WTC11 (cell line): ENCODE data around the gene ITGAV. TPM values are rescaled to one million over a fixed set of nuclear protein-coding genes. Genes with fewer than 3 reads are reported as not detected.

Source experiments
- ATAC-seq: fragments of 200-7000 bp; cut with Tn5 transposase; 2 replicates; pipeline ENCODE4 v1.10.0; 2021; ENCODE audit warnings: mild to moderate bottlenecking, moderate library complexity
- CTCF ChIA-PET: fragments of 300-600 bp; sonication (Branson Sonifier 250); formaldehyde crosslinking; loops from one replicate; lab custom pipeline; 2021; ENCODE audit warnings: antibody characterized with exemption; lab: Charles Lee
- POLR2A ChIA-PET: fragments of 350-600 bp; sonication (Branson Sonifier 250); formaldehyde crosslinking; loops from one replicate; lab custom pipeline; 2021; ENCODE audit warnings: antibody characterized with exemption; lab: Charles Lee
- DNase-seq: peaks from one replicate; pipeline ENCODE4 v3.0.0; 2021; ENCODE audit warnings: low spot score
- H3K27ac Mint-ChIP-seq: 2 replicates; pipeline ENCODE4 v1.8.0; 2021; ENCODE audit warnings: mixed read lengths
- H3K27me3 Mint-ChIP-seq: 2 replicates; pipeline ENCODE4 v1.8.0; 2021; ENCODE audit warnings: low read depth, mild to moderate bottlenecking, moderate library complexity, mixed read lengths
- H3K36me3 Mint-ChIP-seq: 2 replicates; pipeline ENCODE4 v1.8.0; 2021; ENCODE audit warnings: mixed read lengths
- H3K4me1 Mint-ChIP-seq: 2 replicates; pipeline ENCODE4 v1.8.0; 2022; ENCODE audit warnings: mixed read lengths
- H3K4me3 Mint-ChIP-seq: 2 replicates; pipeline ENCODE4 v1.8.0; 2021; ENCODE audit warnings: mild to moderate bottlenecking, moderate library complexity, mixed read lengths
- H3K9me3 Mint-ChIP-seq: 2 replicates; pipeline ENCODE4 v1.8.0; 2021; ENCODE audit warnings: mixed read lengths
- ATF1 ChIP-seq: sonication (generic); formaldehyde crosslinking; IDR thresholded peaks from 2 replicates; pipeline ENCODE4 v1.8.1; 2023; ENCODE audit warnings: mild to moderate bottlenecking, moderate library complexity, missing genetic modification reagents
- ATF2 ChIP-seq: sonication (generic); formaldehyde crosslinking; IDR thresholded peaks from 2 replicates; pipeline ENCODE4 v1.8.1; 2022; ENCODE audit warnings: low read depth, missing genetic modification reagents, borderline replicate concordance
- E2F1 ChIP-seq: sonication (generic); formaldehyde crosslinking; IDR thresholded peaks from 2 replicates; pipeline ENCODE4 v1.8.0; 2022; ENCODE audit warnings: mild to moderate bottlenecking, missing genetic modification reagents
- FOXJ3 ChIP-seq: sonication (generic); formaldehyde crosslinking; IDR thresholded peaks from 2 replicates; pipeline ENCODE4 v1.9.0; 2021; ENCODE audit warnings: missing genetic modification reagents, mild to moderate bottlenecking, borderline replicate concordance
- MYBL2 ChIP-seq: sonication (generic); formaldehyde crosslinking; IDR thresholded peaks from 2 replicates; pipeline ENCODE4 v1.8.1; 2023; ENCODE audit warnings: mild to moderate bottlenecking, moderate library complexity, missing genetic modification reagents
- NR1H2 ChIP-seq: sonication (generic); formaldehyde crosslinking; IDR thresholded peaks from 2 replicates; pipeline ENCODE4 v1.9.0; 2021; ENCODE audit warnings: mild to moderate bottlenecking, moderate library complexity, missing genetic modification reagents
- NR2C2 ChIP-seq: sonication (generic); formaldehyde crosslinking; IDR thresholded peaks from 2 replicates; pipeline ENCODE4 v1.8.0; 2022; ENCODE audit warnings: mild to moderate bottlenecking, missing genetic modification reagents
- PRRX2 ChIP-seq: fragments of 250-450 bp; sonication (Bioruptor Pico); IDR thresholded peaks from 2 replicates; pipeline ENCODE4 v1.8.0; 2021; ENCODE audit warnings: mild to moderate bottlenecking
- SMAD4 ChIP-seq: sonication (generic); formaldehyde crosslinking; IDR thresholded peaks from 2 replicates; pipeline ENCODE4 v1.8.0; 2022; ENCODE audit warnings: mild to moderate bottlenecking, missing genetic modification reagents
- USF1 ChIP-seq: sonication (generic); formaldehyde crosslinking; IDR thresholded peaks from 2 replicates; pipeline ENCODE4 v1.8.0; 2022; ENCODE audit warnings: mild to moderate bottlenecking, missing genetic modification reagents
- ZNF232 ChIP-seq: sonication (generic); formaldehyde crosslinking; IDR thresholded peaks from 2 replicates; pipeline ENCODE4 v1.8.0; 2022; ENCODE audit warnings: mild to moderate bottlenecking, missing genetic modification reagents
- ZNF263 ChIP-seq: sonication (generic); formaldehyde crosslinking; IDR thresholded peaks from 2 replicates; pipeline ENCODE4 v1.8.1; 2022; ENCODE audit warnings: low read depth, mild to moderate bottlenecking, moderate library complexity, missing genetic modification reagents
- ZNF425 ChIP-seq: fragments of 250-450 bp; sonication (Bioruptor Pico); conservative IDR thresholded peaks from 2 replicates; pipeline ENCODE4 v1.9.0; 2021; ENCODE audit warnings: mild to moderate bottlenecking
- total RNA-seq: library from RNA; stranded (reverse); gene quantifications from 3 replicates; pipeline ENCODE4 v1.2.3, GENCODE V29; 2021
- TF ChIP-seq, protein P1 (sequence below): fragments of 250-450 bp; sonication (Bioruptor Pico); IDR thresholded peaks from 2 replicates; pipeline ENCODE4 v1.9.0; 2021; ENCODE audit warnings: mild to moderate bottlenecking, borderline replicate concordance

ITGAV gene
- total RNA-seq, 1 experiment from 2014 or later: 30.0 TPM

GRCh38 chr2:186634701-186635100 lies 44.8 kb downstream of the ITGAV start:
- ATAC-seq: no peak
- no peaks in the 10 kb centered on the region for H3K27me3 Mint-ChIP-seq
- POLR2A ChIA-PET: no interaction called here
- CTCF ChIA-PET: no interaction called here
- H3K4me1 Mint-ChIP-seq: peaks cover 9% of the 10 kb centered on the region; the same call in 1 of the 2 replicates
- no peaks in the 10 kb centered on the region for H3K9me3 Mint-ChIP-seq
- DNase-seq: no peak
- H3K4me3 Mint-ChIP-seq: no peak overlapping the region
- H3K36me3 Mint-ChIP-seq: no peaks in the 10 kb centered on the region
- TF ChIP-seq ZNF263 (CRISPR knock-in tag) (no peak), ZNF425 (CRISPR knock-in tag) (no peak), USF1 (no peak), MYBL2 (CRISPR knock-in tag) (no peak), ATF2 (CRISPR knock-in tag) (no peak), ZNF232 (CRISPR knock-in tag) (no peak), NR2C2 (CRISPR knock-in tag) (no peak)
- TF ChIP-seq, all 79 proteins: peak for 0
- H3K27ac Mint-ChIP-seq: no peak overlapping the region

DNA sequence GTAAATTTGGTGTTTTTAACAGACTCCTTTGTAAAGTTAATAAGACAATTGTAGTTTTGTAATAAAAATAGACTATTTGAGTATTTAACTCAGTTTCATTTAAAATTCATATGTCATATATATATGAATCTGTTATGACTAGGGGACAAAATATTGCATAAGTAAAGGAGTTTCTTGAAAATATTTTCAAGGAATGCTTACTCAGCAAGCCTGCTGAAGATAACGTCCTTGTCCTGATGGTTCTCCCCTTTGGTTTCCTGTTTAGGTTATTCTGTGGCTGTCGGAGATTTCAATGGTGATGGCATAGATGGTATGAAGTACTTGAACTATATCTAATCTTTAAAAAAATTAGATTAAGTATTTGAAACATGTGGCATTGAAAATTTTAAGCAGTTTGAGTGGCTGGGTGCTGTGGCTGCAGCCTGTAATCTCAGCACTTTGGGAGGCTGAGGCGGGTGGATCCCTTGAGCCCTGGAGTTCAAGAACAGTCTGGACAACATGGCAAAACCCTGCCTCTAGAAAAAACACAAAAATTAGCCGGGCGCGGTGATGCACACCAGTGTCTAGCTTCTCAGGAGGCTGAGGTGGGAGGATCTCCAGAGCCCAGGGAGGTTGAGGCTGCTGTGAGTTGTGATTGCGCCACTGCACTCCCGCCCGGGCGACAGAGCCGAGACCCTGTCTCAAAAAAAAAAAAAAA lies 47.1 kb downstream of the ITGAV start:
- CTCF ChIA-PET: interaction anchor here (0.7 kb wide), 1 partner anchor 120 kb away, joined by 3 read pairs; no protein-coding TSS in a partner anchor
- Mint-ChIP-seq H3K9me3 (no peaks in the 10 kb centered on the region), H3K27ac (no peak overlapping the region), H3K36me3 (no peaks in the 10 kb centered on the region; the same call in 1 of the 2 replicates), H3K4me3 (no peak overlapping the region), H3K27me3 (no peaks in the 10 kb centered on the region), H3K4me1 (peaks cover 3% of the 10 kb centered on the region; the same call in 1 of the 2 replicates)
- TF ChIP-seq FOXJ3 (CRISPR knock-in tag) (no peak), ATF1 (CRISPR knock-in tag) (no peak), SMAD4 (CRISPR knock-in tag) (no peak), E2F1 (no peak), NR1H2 (CRISPR knock-in tag) (no peak), PRRX2 (CRISPR knock-in tag) (no peak)
- TF ChIP-seq, protein P1, sequence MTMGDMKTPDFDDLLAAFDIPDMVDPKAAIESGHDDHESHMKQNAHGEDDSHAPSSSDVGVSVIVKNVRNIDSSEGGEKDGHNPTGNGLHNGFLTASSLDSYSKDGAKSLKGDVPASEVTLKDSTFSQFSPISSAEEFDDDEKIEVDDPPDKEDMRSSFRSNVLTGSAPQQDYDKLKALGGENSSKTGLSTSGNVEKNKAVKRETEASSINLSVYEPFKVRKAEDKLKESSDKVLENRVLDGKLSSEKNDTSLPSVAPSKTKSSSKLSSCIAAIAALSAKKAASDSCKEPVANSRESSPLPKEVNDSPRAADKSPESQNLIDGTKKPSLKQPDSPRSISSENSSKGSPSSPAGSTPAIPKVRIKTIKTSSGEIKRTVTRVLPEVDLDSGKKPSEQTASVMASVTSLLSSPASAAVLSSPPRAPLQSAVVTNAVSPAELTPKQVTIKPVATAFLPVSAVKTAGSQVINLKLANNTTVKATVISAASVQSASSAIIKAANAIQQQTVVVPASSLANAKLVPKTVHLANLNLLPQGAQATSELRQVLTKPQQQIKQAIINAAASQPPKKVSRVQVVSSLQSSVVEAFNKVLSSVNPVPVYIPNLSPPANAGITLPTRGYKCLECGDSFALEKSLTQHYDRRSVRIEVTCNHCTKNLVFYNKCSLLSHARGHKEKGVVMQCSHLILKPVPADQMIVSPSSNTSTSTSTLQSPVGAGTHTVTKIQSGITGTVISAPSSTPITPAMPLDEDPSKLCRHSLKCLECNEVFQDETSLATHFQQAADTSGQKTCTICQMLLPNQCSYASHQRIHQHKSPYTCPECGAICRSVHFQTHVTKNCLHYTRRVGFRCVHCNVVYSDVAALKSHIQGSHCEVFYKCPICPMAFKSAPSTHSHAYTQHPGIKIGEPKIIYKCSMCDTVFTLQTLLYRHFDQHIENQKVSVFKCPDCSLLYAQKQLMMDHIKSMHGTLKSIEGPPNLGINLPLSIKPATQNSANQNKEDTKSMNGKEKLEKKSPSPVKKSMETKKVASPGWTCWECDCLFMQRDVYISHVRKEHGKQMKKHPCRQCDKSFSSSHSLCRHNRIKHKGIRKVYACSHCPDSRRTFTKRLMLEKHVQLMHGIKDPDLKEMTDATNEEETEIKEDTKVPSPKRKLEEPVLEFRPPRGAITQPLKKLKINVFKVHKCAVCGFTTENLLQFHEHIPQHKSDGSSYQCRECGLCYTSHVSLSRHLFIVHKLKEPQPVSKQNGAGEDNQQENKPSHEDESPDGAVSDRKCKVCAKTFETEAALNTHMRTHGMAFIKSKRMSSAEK: no peak
- no peak for ATAC-seq
- DNase-seq: no peak
- POLR2A ChIA-PET: no interaction called here
